NCI-H82 treated with DMSO at 0.1 percent for 48 hours (cell line): ENCODE results near the gene ZBTB48.

Experiments
- DNase-seq: peaks from one replicate; lab custom pipeline; 2025; ENCODE audit not compliant: unreplicated experiment; lab: John Stamatoyannopoulos, UW

ZBTB48 gene

GRCh38 chr1:6612641-6613360 lies 33.0 kb downstream of the ZBTB48 start:
- no peak for DNase-seq

GRCh38 chr1:6613361-6614018 lies 33.7 kb downstream of the ZBTB48 start, which contains the start of gene PHF13:
TSS of gene PHF13 (plus strand) at chr1:6613731. CDS start at chr1:6614067, 336 bp downstream.
- peak; percentile 96 for DNase-seq

GRCh38 chr1:6614019-6614928 lies 34.5 kb downstream of the ZBTB48 start:
- DNase-seq, result no peak

- no peak for DNase-seq
These were observed 35.4 kb downstream of the ZBTB48 start for GRCh38 chr1:6614929-6615785.

- no peak for DNase-seq
These were observed 39.3 kb downstream of the ZBTB48 start for GRCh38 chr1:6619045-6619444.

GRCh38 chr1:6621429-6622391 lies 41.9 kb downstream of the ZBTB48 start:
- DNase-seq, result no peak

GRCh38 chr1:6622396-6623152 lies 42.8 kb downstream of the ZBTB48 start:
- no peak for DNase-seq

GRCh38 chr1:6623269-6623965 lies 43.6 kb downstream of the ZBTB48 start:
- no peak for DNase-seq

- peak; percentile 38 for DNase-seq
These were observed 45.2 kb downstream of the ZBTB48 start, which contains the start of gene THAP3 for GRCh38 chr1:6624710-6625583. TSS of gene THAP3 (plus strand) at chr1:6624868. CDS start at chr1:6625219, 351 bp downstream.

GRCh38 chr1:6625584-6626149 lies 45.9 kb downstream of the ZBTB48 start:
- DNase-seq, result no peak

GRCh38 chr1:6627031-6627430 lies 47.2 kb downstream of the ZBTB48 start:
- DNase-seq, result no peak

- DNase-seq, result no peak
These were observed 48.2 kb downstream of the ZBTB48 start for GRCh38 chr1:6627841-6628545.

- no peak for DNase-seq
These were observed 49.2 kb downstream of the ZBTB48 start for GRCh38 chr1:6628971-6629479.

- DNase-seq, result no peak
These were observed 50.2 kb downstream of the ZBTB48 start for GRCh38 chr1:6630027-6630426.

GRCh38 chr1:6631058-6631457 lies 51.3 kb downstream of the ZBTB48 start:
- DNase-seq, result no peak
